HG02610 (cell line): Measurements from ENCODE around the gene ZNF474.

Source experiments
- ATAC-seq: cut with Tn5 transposase; IDR thresholded peaks from one replicate; pipeline ENCODE4 v1.9.1; 2021; ENCODE audit warnings: mild to moderate bottlenecking, moderate library complexity; ENCODE audit not compliant: unreplicated experiment

Gene ZNF474

DNA sequence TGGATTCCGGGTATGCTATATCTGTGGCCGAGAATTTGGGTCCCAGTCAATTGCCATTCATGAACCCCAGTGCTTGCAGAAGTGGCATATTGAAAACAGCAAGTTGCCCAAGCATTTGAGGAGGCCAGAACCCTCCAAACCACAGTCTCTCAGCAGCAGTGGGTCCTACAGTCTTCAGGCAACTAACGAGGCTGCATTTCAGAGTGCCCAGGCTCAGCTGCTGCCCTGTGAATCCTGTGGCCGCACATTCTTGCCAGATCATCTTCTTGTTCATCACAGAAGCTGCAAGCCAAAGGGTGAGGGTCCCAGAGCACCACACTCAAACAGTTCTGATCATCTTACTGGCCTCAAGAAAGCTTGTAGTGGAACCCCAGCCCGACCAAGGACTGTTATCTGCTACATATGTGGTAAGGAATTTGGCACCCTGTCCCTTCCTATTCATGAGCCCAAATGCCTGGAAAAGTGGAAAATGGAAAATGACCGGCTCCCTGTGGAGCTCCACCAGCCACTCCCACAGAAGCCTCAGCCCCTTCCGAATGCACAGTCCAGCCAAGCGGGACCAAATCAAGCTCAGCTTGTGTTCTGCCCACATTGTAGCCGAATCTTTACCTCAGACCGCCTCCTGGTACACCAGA, 23.0 kb downstream of the ZNF474 start:
- no peak for ATAC-seq

DNA sequence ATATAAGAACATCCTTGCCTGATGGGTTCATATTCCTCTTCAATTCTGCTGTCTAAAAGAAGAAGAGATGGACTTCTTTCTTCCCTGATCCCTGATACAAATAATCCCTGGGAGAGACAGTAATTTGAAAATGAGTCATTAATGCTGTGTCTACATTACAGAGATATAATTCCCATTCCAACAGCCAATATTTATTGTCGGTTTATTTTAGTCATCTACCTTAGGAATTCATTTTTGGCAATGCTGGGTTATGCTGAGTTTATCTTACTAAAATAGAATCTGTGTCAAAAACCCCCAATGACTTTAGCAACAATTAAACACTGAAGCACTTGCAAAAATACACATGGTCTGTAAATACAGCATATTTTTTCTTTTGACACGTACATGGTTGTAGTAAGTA, 23.9 kb downstream of the ZNF474 start:
- no peak for ATAC-seq

DNA sequence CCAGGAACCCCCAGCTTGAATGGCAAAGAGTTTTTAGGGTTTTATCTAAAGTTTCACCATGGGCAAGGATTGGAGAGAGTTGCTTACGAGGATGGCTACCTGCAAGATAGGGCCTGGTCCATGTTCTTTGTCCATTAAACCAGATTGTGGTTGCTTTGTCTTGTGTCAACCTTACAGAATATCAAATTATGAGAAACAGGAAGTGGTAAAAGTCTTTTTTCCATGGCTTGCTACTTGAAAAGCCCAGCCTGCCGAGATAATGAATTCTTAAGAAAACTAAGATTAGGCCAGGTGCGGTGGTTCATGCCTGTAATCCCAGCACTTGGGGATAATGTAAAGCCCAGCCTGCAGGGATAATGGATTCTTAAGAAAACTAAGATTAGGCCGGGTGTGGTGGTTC, 24.4 kb downstream of the ZNF474 start:
- no peak for ATAC-seq

DNA sequence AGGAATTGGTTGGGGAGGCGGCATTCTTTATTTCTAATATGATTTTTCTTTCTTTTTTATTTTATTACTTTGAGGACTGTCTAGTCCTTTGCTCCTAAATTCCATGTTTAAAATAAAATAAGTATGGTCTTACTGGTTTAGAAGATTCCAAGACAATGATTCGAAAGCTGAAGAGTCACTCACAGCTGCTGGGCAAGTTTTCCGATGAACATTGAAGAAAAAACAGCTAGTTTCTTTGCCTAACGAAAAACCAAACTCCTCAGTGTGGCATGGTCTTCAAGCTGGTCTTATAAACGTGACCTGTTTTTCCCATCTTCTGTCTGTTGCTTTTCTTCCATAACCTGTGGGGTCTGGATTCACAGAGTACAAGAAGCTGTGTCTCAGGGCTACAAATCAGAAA, 25.1 kb downstream of the ZNF474 start:
- no peak for ATAC-seq

DNA sequence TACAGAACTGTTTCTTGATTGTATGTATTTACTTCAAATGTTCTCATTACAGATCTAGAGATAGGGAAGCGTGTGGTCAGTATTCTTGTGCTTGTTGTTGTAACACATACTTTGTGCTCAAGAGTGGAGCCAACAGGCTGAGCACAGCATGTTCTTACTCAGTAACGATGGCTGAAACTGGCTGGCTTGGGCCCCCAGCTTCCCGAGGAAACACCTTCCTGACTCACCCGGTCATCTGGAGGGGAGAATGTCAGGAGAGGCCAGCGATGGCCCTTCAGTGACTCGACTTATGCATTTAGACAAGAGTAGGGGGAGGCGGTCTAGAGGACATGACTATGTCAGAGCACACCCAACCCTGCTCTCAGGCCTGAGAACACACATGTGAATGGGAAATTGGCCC, 25.6 kb downstream of the ZNF474 start:
- no peak for ATAC-seq

DNA sequence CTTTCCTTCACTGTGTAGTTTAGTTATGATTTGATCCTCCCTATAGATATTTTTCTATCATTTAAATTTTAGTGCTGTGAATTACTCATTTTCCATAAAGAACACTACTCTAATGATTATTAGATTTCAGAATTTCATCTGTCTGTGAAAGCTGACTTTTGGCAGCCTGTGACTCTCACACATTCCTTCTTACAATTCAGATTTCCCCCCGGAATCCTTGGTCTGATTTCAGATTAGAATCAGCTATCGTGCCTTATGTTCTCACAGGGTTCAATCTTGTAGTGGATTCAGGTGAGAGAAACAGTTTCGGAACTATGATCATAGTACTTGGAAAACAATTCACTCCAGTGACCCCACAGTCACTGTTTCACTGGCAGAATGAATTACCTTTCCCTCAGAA, 26.2 kb downstream of the ZNF474 start:
- ATAC-seq = no peak

DNA sequence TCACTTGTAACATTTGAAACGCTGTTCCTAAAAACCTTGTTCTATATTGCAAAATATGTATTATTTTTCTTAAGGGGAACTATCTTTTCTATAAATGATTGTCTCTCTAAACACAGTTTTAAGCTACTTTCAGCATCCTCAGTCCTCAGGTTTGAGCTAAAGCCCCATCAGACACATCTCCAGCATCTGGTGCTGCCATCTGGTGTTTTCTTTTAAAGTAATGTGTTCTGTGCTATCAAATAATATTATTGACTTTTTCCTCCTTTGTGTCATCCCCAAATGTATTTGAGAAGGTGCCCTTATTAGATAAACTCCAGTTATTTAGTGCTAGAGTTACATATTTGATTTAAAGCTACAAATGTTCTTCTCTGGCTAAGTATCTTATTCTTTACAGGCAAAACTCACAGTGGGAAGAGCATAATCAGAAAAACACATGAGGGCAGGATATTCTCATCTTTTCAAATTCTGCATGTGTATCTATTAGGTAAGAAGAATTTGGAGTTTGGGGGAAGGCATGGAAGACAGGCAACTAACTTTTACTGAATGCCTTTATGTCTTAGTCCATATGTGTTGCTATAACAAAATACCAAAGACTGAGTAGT, 27.5 kb downstream of the ZNF474 start:
- ATAC-seq = no peak

DNA sequence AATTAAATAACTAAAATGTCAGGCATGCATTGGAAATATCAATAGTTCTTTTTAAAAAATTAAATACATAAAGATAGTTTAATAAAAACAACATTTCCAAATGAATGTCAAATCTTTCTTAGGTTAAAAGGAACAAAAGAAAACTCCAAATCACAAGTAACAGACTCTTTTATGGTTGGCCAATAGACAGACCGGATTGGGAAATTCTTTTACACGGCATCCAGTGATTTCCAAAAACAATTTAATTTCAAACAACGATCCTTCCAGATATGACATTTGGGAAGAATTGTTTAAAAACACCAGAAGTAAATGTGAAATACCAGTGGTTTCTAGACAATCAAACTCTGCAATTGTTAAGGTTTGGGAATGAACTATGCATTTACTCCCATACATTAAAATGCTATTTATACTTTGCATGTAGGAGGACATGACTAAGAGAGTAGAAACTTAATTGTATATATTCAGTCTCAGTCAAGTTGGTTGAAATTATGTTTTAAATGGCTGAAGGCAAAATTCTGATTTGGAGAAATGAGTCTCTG, 32.8 kb downstream of the ZNF474 start:
- ATAC-seq = no peak

DNA sequence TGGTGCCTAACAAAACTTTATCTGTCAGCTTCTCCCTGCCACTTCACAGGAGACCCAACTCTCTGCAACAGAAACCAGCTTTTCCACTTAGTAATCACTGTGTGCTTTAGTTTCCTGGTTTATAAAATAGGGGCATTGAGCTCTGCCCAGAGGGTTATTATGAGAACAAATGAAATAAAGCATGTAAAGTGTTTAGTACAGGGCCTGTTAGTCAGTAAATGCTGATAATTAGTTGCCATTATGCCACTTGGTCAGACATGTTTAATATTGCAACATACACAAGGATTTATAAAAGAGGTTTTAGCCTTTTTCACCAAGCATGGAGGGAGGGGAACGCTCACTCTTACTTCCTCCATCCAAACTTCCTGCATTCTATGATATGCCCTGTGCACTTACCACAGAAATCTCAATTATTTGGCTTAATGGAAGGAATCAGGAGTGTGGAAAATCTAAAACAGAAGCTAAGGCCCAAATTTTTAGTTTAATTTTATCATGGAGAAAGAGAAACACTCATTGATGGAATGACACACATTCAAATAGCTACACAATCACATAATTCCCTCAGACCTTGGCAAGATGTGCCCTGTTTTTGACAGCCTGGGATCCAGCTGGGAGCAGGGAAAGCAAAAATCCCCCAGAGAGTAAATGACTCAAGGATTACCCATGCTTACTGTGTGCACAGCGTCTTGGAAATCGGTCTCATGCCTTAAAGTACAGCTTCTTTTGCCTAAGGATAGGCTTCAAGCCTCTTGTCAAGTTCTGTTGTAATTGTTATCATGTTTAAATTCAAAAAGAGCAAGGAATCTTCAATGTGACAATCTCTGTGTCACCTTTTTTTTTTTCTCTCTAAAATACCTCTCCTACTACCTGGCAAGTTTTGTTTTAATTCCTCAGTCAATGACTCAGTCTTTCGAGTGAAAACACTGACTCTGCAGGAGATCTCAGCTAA, 34.0 kb downstream of the ZNF474 start:
- ATAC-seq = no peak

DNA sequence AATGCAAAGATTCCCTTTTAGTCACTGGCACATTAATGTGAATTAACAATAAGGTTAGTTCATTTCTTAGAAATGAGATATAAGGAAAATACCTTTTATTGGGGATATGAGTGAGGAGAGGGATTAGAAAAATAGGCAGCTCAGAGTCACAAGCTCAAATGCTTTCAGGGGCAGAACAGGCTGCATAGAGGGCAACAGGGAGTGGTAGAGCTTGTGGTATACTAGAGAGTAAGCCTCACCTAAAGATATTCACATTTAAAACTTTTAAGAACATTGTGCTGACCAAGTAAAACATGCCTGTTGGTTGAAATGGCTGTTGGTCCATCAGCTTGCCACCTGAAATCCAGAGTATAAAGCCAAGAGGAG, 34.7 kb downstream of the ZNF474 start:
- ATAC-seq = no peak

DNA sequence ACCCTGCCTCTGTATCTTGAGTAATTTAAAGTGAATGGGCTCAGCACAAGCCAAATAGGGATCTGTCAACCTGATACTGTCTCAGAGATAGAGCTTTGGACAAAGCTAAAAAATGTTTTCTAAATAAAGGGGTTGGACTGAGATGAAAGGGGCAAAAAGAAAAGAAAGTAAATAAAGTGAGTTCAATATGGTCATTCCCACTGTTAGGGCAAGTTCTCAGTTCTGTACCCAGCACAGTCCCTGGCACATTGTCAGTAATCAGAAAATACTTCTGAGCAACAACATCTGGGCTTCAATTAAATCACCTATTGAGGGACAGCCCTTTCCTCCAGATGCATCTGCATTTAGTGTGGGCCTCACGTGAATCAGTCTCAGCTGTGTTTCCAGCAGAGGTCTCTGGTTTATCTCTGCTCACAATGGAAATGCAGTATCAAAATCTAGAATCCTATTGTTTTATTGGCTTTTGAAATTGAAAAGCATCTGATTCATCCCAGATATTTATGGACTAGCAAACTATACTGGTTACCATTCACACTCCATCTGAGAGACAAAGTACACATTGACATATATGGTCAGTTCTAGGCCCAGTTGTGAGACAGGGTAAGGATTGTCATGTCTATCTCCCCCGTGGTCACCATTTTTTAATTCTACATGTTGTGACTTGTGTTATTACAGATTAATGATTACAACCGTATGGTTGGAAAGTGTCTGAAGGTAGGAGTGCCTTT, 35.6 kb downstream of the ZNF474 start:
- no peak for ATAC-seq

DNA sequence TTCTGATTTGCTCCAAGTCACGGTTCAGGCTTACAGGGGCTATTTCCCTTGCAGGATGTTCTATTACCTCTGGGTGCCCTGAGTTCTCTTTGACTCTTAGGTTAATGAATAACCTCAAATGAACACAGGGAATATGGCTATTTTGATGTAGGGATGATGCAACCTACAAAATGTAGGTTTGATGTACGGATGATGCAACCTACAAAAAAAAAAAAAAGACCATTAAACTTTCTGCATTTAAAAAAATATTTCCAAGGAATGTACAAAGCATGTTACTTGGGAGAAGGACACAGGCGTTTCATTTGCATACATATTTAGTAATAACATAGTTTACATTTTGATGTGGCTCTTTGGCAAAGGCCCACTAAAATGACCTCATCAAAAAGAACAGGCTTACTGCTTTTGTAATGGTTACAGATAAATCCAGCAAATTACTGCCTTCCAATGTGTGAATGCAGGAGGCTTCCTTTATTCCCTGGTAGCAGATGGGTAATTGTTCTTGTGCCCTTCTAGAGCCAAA, 36.3 kb downstream of the ZNF474 start:
- ATAC-seq = no peak

DNA sequence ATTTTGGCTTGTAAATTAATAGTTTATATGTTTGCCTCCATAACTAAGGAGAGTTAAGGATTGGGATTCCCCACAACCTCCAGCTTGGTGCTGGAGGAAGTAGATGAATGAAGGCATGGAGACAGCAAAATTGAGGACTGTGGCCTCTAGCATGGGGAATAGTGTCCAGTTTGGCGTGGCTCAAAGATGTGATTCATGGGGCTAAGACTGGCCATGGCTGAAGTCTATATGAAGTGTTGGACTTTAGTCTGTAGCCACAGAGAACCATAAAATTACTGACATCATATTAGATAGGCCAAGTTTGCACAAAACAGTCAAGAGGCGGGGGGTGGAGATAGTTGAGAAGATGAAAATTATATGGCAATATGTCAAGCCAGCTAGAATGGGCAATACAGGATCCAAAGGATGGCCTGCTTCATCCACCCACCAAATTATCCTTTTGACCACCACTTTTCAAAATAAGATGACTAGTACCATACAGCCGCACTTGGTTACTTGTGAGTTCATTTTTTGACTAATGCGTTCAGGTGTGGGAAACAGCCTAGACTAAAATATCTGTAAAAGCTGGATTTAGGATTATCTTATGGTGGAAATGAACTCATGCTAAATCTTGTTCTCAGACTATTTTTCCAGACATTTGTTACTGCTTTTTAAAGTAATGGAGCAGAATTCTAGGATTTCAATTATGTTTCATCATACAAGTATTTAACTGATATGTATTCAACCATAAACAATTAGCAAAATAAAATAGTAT, 40.2 kb downstream of the ZNF474 start:
- no peak for ATAC-seq

DNA sequence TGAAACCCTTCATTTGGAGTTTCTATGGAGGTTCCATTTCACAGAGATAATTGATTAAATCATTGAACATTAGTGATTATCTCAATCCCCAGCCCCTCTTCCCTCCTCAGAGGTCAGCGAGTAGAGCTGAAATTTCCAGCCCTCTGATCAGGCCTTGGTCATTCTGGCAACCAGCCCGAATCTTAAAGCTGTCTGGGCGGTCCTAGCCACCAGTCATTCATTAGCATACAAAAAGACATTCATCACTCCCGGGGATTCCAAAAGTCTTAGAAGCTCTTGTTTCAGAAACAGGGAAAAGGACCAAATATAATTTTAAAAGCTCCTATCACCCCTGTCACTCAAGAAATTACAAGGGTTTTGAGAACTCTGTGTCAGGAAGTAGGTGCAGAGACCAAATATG, 41.3 kb downstream of the ZNF474 start:
- ATAC-seq = no peak

DNA sequence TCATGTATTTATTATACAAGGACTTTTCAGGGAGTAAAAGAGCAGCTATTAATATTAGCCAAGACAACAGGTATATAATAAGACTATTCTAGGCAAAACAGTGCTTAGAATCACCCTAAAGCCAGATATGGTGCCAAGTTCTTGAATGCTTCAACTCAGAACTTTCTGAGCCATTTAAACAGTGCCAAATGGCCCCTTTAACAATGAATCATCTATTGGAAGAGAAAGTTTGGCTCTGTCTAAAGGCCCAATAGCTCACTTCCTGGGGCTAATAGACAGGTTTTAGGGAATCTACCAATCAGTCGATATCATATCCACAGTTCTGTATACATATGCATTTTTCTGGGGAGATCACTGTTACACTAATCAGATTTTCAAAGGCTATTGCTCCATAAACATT, 42.9 kb downstream of the ZNF474 start:
- ATAC-seq = no peak

DNA sequence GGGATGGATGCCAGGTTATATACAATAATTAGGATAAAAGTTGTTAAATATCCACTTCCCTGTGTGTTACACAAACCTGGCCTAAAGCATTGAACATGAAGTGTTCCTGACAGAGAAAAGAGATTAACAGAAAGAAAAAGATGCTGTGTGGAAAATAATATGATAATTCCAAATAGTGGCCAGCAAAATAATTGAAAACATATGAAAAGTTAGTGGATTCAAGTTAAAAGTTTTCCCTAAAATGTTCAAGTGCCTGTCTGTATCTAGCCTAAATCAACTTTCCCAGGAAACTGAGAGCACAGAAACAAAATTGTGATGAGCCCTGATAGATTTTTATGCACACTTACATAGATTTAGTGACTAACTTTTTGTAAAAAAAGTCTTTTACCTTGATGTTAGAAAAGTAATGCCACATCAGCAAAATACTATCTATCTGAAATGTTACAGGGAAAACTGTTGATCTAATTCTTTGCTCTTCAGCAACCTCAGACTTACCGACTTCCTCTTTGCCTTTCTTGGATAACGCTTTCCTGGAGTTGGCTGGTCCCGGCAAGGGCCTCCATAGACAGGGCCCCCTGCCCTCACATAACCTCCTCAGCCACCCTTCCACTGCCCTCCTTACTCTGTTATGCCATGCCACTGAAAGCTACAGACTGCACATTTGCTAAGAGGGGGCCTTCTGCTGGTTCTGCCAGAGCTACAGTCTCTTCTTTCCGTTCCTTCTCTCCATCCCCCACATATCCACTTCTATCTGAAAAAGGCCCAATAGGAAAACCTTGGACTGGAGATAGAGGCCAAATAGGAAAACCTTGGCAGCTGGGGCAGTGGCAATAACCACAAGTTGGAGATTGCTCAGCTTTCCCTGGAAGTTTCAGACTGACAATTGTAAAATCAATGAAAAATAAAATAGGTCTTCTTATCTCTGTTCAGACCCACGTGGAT, 44.4 kb downstream of the ZNF474 start:
- no peak for ATAC-seq

DNA sequence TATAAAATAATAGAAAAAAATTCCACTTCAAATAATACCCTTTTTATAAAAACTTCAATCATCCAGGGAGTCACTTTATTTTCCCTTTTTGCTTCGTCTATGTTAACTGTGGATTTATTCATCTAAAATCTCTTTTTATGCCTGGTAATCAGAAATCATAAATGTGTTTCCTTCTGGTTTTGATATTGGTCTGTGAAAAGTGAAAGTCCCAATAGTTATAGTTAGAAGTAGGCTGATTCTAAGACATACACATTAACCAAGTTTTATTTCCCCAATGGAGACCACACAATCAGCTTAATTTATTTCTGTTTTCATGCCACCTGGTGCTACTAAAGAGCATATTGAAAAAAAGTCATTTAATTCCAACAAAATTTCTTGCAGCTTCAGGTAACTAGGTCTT, 45.7 kb downstream of the ZNF474 start:
- no peak for ATAC-seq

DNA sequence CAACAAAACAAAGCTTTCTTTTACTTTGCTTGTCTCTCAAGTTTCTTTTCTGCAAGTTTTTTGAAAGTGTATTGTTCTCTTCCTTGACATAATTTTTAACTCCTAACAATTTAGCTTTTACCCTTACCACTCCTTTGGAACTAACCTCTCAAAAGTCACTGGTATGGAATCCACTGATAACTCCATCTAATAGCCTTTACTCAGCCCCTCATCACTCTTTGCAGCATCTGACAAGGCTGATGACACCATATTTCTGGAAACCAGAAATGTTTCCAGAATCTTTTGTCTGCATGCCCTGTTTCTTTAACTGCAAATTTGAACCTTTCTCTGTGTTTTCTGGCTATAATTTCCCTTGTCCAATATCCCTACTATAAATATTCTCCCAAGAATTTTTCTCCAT, 46.5 kb downstream of the ZNF474 start:
- ATAC-seq = no peak

DNA sequence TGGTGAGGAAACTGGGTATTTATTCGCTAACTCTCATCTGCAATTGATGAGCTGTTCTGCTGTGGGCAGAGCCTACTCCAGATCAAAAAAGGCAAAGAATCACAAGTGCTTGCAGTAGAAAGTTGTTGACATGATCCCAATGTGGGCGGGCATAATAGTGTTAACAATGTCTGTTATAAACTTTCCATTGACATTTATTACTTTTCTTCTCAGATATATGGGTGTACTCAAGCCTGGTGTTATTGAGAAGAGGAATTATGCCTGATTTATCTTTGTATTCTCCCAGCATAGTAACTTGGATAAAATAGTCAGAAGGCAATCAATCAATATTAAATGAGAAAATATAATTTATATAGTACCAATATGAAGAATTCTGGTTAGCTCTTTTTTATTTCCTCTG, 47.8 kb downstream of the ZNF474 start:
- no peak for ATAC-seq
